GM19438 (cell line): ENCODE results near the gene TMEM144.

Experiments used
- ATAC-seq: cut with Tn5 transposase; IDR thresholded peaks from one replicate; pipeline ENCODE4 v1.9.1; 2021; ENCODE audit warnings: low read depth; ENCODE audit not compliant: unreplicated experiment

Gene TMEM144

GRCh38 chr4:158209825-158210807, at the start of gene TMEM144:
Gene TMEM144 (plus strand): TSS chr4:158210486. CDS start chr4:158212668, 2,182 bp downstream.
- ATAC-seq, result peak; percentile 90

GRCh38 chr4:158161551-158162354, 48.5 kb upstream of the TMEM144 start:
- no peak for ATAC-seq

GRCh38 chr4:158162631-158163030, 47.7 kb upstream of the TMEM144 start:
- ATAC-seq, result no peak

DNA sequence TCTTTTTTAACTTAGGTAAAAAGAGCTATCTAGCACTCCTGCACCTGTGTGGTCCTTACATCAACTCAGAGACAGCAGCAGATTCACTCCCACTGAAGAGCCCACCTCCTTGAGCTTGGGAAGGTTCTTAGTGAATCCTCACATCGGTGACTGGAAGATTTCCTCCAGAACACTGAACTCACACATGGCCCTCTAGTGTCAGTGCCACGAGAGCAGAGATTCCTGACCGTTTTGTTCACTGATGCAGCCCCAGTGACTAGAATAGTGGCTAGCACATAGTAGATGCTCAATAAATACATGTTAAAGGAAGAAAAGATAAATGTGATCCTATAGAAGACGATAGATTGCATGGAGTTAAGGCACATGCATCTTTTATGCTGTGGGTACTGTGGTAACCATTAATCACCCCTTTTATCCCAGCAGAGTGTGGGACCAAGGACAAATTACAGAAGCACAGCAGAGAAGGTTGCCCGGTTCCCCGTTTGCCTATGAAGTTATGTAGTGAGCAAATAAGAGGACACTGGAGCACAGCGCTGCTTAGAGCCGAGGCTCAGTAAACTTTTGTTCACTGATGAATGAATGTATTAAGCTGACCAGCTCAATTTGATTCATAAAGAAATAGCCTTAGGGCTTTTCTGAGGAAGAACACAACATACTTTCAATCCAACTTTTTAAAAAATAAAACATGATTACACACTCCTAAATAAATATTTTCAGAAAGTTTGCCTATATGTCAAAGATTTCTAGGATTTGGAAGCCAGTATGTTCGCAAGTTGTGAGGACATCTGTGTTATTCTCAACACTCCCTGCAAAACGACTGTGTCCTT, 46.1 kb upstream of the TMEM144 start:
- no peak for ATAC-seq

DNA sequence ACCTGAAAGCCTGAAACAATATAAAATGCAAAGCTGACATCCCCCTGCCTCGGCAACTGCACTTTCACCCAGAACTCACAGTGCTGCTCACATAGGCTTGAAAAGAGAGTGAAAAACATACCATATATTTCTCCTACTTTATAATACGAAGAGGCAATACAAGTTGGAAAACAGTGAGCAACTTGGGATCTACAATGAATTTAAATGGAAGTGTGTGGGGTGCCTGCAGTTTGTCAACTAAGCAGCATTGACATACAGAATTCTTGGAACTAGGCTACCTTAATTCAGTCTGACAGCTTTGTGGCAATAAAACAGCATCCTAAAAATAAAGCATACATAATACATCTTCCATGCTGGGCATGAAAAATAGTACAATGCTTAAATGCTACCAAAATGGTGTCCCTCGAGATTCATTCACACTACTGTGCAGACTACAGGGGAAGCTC, 45.5 kb upstream of the TMEM144 start:
- no peak for ATAC-seq

GRCh38 chr4:158166701-158167100, 43.6 kb upstream of the TMEM144 start:
- no peak for ATAC-seq

DNA sequence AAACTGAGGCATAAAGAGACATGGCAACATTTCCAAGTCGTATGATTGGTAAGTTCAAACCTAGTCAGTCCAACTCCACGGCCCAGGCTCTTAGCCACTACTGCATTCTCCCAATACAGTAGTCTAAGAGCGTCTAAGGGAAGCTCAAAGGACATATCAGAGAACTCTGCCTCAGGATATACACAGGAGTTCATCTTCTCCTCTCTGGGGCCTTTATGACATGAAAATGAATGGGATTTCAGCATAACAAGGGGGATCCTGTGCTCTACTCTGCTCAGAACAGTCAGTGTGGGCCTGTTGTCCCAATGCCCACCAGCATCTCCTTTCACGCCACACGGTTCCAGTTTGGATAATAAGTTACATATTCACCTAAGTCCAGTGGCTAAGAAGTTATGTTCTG, 41.7 kb upstream of the TMEM144 start:
- no peak for ATAC-seq

GRCh38 chr4:158169506-158169905, 40.8 kb upstream of the TMEM144 start:
- no peak for ATAC-seq

DNA sequence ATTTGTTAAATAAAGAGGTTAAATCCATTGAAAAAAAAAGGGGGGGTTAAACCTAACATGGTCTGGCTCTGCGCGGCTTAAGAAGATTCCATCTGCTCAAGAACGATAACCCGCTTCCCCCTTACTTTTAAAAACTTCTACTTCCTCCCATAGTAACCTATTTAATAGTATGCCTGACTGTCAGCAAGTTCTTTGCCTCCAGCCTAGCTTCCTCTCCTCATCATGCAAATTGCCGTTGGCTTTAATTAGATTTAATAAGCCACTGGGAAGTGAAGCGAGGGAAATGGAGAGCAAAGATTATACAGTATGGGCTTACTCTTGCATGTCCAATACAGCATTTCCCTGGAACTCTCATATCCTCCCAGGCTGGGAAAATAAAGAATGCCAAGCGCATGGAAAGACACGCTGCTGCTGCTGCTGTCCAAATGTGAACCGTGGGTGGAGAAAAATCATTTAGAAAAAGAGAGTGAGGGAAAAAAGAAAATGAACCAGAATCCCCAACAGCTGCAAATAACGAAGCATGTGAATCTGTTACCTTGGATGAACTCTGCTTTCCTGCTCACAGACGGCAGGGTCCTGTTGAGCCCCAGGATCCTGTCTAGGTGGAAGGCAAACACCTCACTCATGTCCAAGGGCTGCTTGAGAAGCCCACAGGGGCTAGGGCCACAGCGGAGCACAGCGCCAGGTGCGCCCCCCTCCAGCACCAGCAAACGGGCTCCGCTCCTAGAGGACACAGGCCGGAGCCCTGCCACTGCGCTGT, 40.2 kb upstream of the TMEM144 start:
- peak; percentile 9 for ATAC-seq

DNA sequence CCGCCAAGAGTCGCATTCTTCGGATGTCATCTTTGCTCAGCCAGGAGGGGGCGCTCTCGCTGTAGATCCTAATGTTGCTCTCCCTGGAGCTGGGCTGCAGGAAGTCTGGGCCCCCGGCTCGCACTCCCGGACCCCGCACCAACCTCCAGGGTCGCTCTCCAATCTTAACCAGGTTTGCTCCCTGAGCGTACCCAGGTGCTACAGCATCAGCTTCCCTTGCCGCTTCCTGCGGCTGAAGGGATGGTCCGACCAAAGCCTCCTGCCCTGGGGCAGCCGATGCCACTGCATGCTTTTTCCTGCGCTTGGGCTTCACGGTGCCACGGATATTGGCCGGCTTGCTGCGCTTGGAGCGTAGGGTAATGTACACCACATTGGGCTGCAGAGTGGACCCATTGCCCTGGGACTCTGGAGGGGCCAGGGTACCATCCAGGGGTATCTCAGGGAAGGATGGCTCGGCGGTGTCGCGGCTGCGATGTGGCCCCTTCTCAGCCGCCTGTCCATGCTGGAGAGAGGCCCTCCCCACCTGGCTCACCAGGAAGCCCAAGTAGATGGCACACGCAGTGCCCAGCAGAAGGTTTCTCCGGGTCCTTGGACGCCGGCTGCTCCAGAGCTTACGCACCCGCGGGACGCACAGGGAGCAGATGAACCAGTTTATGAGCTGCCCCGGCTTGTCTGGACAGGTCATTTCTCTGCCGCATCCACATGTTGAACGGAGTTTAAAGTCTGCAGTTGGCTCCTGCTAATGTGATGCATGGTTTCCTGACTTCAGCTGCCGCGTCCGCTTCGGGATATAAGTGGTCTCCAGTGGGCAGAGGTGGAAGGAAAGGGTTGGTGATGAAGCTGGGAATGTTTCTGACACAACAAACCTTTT, 39.4 kb upstream of the TMEM144 start:
- ATAC-seq, result peak; percentile 54

DNA sequence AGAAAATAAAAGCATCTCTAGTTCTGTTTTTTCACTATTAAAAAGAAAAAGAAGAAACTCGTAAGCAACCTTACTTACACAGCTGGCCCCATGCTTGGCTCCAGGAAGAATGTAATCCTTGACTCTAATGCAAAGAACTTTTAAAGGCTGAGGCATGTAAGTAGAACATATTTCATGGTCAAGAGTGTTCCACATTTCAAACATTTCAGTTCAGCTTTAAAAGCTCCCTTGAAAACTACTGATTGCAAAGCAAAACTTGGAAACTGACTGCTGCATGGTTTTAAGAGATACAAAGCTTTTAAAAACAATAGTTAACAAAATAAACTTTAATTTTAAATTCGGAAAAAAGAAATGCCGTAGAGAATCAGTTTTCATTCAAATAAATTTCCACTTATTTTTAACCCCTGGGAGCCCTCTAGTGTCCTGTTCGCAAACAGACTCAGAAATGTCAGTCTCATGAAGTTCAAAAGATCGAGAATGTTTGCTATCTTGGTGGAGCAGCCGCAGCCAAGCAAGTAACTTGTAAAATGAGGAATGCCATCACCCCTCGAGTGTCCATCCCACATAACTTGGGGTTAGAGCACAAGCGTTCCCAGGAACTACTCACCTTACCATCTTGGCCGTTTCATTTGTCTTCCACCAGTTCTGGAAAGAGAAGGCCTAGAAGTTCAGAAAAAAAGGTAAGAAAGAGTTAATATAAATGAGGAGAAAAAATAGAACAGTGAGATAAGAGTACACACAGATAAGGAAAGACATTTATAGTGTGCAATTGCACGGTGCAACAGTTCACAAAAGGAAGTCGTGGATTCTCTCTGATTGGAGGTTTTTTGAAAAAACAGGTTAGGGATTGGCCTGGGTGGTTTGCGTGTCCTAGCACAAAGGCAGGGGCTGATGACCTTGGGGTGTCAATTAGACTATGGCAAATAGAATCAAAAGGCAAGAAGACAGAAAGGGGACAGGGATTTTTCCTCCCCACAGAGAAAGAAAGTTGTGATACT, 37.7 kb upstream of the TMEM144 start, which contains the start of gene GASK1B:
TSS of gene GASK1B (minus strand) at position 765 of the 998 bp plus-strand sequence. CDS start 1,650 bp downstream, outside the sequence.
- peak; percentile 49 for ATAC-seq

- no peak for ATAC-seq
Observed at GRCh38 chr4:158176108-158176507, 34.2 kb upstream of the TMEM144 start.

GRCh38 chr4:158176776-158177175, 33.5 kb upstream of the TMEM144 start:
- ATAC-seq, result no peak

- ATAC-seq, result no peak
Observed at GRCh38 chr4:158179465-158179864, 30.8 kb upstream of the TMEM144 start.

- no peak for ATAC-seq
Observed at GRCh38 chr4:158181906-158182305, 28.4 kb upstream of the TMEM144 start.

DNA sequence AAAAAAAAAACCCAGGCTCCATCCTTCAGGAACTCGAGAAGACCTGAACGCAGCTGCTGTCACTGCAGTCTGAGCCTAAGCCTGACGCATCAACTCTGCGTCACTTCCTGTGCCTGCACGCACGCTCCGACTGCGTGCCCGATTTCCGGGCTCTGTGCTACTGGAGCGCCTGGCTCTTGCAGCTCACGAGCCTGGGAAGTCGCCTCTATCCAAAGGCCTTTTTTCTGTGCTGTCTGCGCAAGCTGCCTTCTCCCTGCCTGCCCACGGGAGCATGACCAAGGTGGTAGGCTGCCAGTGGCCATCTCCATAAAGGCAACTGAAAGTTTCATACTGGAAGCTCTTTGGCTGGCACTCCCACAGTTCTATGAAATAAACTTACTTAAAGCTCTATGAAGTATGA, 27.6 kb upstream of the TMEM144 start:
- no peak for ATAC-seq

- no peak for ATAC-seq
Observed at GRCh38 chr4:158186815-158187214, 23.5 kb upstream of the TMEM144 start.
